Esophagus squamous epithelium (tissue), 4 donors: ENCODE results near the gene SVBP.

Experiments used
- POLR2A ChIP-seq, 4 donors: fragments of 450-650 bp; IDR thresholded peaks; one replicate each; pipeline ENCODE4 v1.6.1; 2017; ENCODE audit warnings: antibody characterized with exemption in 4 of 4, mild to moderate bottlenecking in 4 of 4, moderate library complexity in 3 of 4
- TF ChIP-seq, protein P1 (sequence below), 6 experiments: fragments of 450-650 bp in 4 of 6; fragments of 200-600 bp in 2 of 6; sonication (generic) in 2 of 6; IDR thresholded peaks; one replicate each; pipeline ENCODE4 v1.5.1; 2016 to 2019; ENCODE audit warnings: antibody characterized with exemption in 6 of 6, mild to moderate bottlenecking in 4 of 6, moderate library complexity in 4 of 6

DNA sequence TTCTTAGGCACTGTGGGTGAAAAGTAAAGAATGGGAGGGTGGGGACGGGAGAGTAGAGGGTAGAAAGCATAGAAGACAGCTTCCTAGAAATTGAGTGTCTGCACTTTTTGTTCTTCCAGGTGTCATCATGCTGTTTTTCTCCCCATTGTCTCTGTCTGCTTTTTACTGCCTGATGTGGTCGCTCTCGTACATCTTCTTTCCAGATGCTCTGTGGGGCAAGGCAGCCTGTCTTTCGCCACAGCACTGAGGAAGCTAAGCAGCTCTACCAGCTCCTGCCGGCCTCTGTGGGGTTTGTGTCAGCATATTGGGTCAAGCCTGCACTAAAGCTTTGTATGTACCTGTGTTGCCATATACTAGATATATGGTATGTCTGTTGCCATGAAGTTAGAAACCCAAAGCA lies 19.2 kb downstream of the SVBP start:
- TF ChIP-seq, protein P1, sequence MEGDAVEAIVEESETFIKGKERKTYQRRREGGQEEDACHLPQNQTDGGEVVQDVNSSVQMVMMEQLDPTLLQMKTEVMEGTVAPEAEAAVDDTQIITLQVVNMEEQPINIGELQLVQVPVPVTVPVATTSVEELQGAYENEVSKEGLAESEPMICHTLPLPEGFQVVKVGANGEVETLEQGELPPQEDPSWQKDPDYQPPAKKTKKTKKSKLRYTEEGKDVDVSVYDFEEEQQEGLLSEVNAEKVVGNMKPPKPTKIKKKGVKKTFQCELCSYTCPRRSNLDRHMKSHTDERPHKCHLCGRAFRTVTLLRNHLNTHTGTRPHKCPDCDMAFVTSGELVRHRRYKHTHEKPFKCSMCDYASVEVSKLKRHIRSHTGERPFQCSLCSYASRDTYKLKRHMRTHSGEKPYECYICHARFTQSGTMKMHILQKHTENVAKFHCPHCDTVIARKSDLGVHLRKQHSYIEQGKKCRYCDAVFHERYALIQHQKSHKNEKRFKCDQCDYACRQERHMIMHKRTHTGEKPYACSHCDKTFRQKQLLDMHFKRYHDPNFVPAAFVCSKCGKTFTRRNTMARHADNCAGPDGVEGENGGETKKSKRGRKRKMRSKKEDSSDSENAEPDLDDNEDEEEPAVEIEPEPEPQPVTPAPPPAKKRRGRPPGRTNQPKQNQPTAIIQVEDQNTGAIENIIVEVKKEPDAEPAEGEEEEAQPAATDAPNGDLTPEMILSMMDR (IDR thresholded peaks at IDR 0.05), result no peak
- TF ChIP-seq POLR2A (IDR thresholded peaks at IDR 0.05), result no peak
